Activated T-helper 17 cell treated with anti-CD3 and anti-CD28 coated beads, Interleukin-2, amount 50 U/mL, for 72 hours (primary cell): ENCODE measurements around the gene PTPRN2. TPM values are rescaled to one million over a fixed set of nuclear protein-coding genes. Genes with fewer than 3 reads are reported as not detected.

Source experiments
- ATAC-seq: fragments of 150-1000 bp; cut with Tn5 transposase; replicated peaks from 2 replicates; pipeline ENCODE4 v1.10.0; 2021; ENCODE audit warnings: mild to moderate bottlenecking, moderate library complexity
- H3K27ac Mint-ChIP-seq: one replicate; pipeline ENCODE4 v1.8.0; 2022; ENCODE audit warnings: mixed read lengths
- H3K27me3 Mint-ChIP-seq: one replicate; pipeline ENCODE4 v1.8.0; 2022; ENCODE audit warnings: mixed read lengths
- H3K36me3 Mint-ChIP-seq: one replicate; pipeline ENCODE4 v1.8.0; 2022; ENCODE audit warnings: low read depth, mild to moderate bottlenecking, mixed read lengths
- H3K4me1 Mint-ChIP-seq: one replicate; pipeline ENCODE4 v1.8.0; 2022; ENCODE audit warnings: mixed read lengths
- H3K4me3 Mint-ChIP-seq: one replicate; pipeline ENCODE4 v1.8.0; 2022; ENCODE audit warnings: mild to moderate bottlenecking, mixed read lengths
- H3K9me3 Mint-ChIP-seq: one replicate; pipeline ENCODE4 v1.8.0; 2022; ENCODE audit warnings: mixed read lengths
- total RNA-seq, 2 donors: library from RNA; stranded (reverse); gene quantifications; one replicate each; pipeline ENCODE4 v1.2.3, GENCODE V29; 2022

Gene PTPRN2
- total RNA-seq, 2 donors from 2014 or later = 0.48 to 1.4 TPM

GRCh38 chr7:158499082-158499455 is 88.6 kb downstream of the PTPRN2 start:
- peaks cover 16% of the 10 kb centered on the region for H3K27me3 Mint-ChIP-seq
- no peaks in the 10 kb centered on the region for H3K9me3 Mint-ChIP-seq
- no peak overlapping the region for H3K4me3 Mint-ChIP-seq
- no peak overlapping the region for H3K27ac Mint-ChIP-seq
- no peaks in the 10 kb centered on the region for H3K36me3 Mint-ChIP-seq
- no peak for ATAC-seq
- H3K4me1 Mint-ChIP-seq = peaks cover 4% of the 10 kb centered on the region

GRCh38 chr7:158498443-158499081 is 89.1 kb downstream of the PTPRN2 start:
- Mint-ChIP-seq H3K36me3 (no peaks in the 10 kb centered on the region), H3K27me3 (peaks cover 16% of the 10 kb centered on the region), H3K27ac (no peak overlapping the region), H3K4me3 (no peak overlapping the region), H3K4me1 (peaks cover 8% of the 10 kb centered on the region), H3K9me3 (no peaks in the 10 kb centered on the region)
- ATAC-seq = no peak

GRCh38 chr7:158497627-158498026 is 90.0 kb downstream of the PTPRN2 start:
- Mint-ChIP-seq H3K36me3 (no peaks in the 10 kb centered on the region), H3K4me1 (peaks cover 8% of the 10 kb centered on the region), H3K9me3 (no peaks in the 10 kb centered on the region), H3K27me3 (peaks cover 11% of the 10 kb centered on the region), H3K4me3 (no peak overlapping the region), H3K27ac (no peak overlapping the region)
- ATAC-seq = no peak

- no peaks in the 10 kb centered on the region for H3K9me3 Mint-ChIP-seq
- no peaks in the 10 kb centered on the region for H3K36me3 Mint-ChIP-seq
- H3K27me3 Mint-ChIP-seq = peaks cover 6% of the 10 kb centered on the region
- H3K27ac Mint-ChIP-seq = no peak overlapping the region
- no peak overlapping the region for H3K4me3 Mint-ChIP-seq
- peaks cover 8% of the 10 kb centered on the region for H3K4me1 Mint-ChIP-seq
- peak; percentile 40 for ATAC-seq
Measured at GRCh38 chr7:158495786-158496185, 91.8 kb downstream of the PTPRN2 start.

GRCh38 chr7:158495216-158495615 is 92.4 kb downstream of the PTPRN2 start:
- H3K9me3 Mint-ChIP-seq = no peaks in the 10 kb centered on the region
- H3K4me3 Mint-ChIP-seq = no peak overlapping the region
- H3K36me3 Mint-ChIP-seq = no peaks in the 10 kb centered on the region
- no peak for ATAC-seq
- peaks cover 6% of the 10 kb centered on the region for H3K27me3 Mint-ChIP-seq
- H3K27ac Mint-ChIP-seq = no peak overlapping the region
- peaks cover 8% of the 10 kb centered on the region for H3K4me1 Mint-ChIP-seq

GRCh38 chr7:158494643-158495042 is 93.0 kb downstream of the PTPRN2 start:
- Mint-ChIP-seq H3K27ac (no peak overlapping the region), H3K27me3 (peaks cover 3% of the 10 kb centered on the region), H3K36me3 (no peaks in the 10 kb centered on the region), H3K4me3 (no peak overlapping the region), H3K9me3 (no peaks in the 10 kb centered on the region), H3K4me1 (peaks cover 8% of the 10 kb centered on the region)
- ATAC-seq = no peak

- peak; percentile 83 for ATAC-seq
- H3K36me3 Mint-ChIP-seq = no peaks in the 10 kb centered on the region
- H3K9me3 Mint-ChIP-seq = no peaks in the 10 kb centered on the region
- peaks cover 8% of the 10 kb centered on the region for H3K4me1 Mint-ChIP-seq
- peaks cover 3% of the 10 kb centered on the region for H3K27me3 Mint-ChIP-seq
- no peak overlapping the region for H3K4me3 Mint-ChIP-seq
- H3K27ac Mint-ChIP-seq = no peak overlapping the region
Measured at GRCh38 chr7:158494162-158494586, 93.4 kb downstream of the PTPRN2 start.

- ATAC-seq = no peak
- Mint-ChIP-seq H3K4me3 (no peak overlapping the region), H3K4me1 (peaks cover 8% of the 10 kb centered on the region), H3K36me3 (no peaks in the 10 kb centered on the region), H3K27ac (no peak overlapping the region), H3K27me3 (no peaks in the 10 kb centered on the region), H3K9me3 (no peaks in the 10 kb centered on the region)
Measured at GRCh38 chr7:158492367-158492764, 95.3 kb downstream of the PTPRN2 start.

GRCh38 chr7:158491094-158491493 is 96.5 kb downstream of the PTPRN2 start:
- H3K4me1 Mint-ChIP-seq = peaks cover 8% of the 10 kb centered on the region
- ATAC-seq = no peak
- H3K27me3 Mint-ChIP-seq = no peaks in the 10 kb centered on the region
- H3K27ac Mint-ChIP-seq = no peak overlapping the region
- no peak overlapping the region for H3K4me3 Mint-ChIP-seq
- H3K9me3 Mint-ChIP-seq = no peaks in the 10 kb centered on the region
- H3K36me3 Mint-ChIP-seq = no peaks in the 10 kb centered on the region

GRCh38 chr7:158490171-158490782 is 97.3 kb downstream of the PTPRN2 start:
- Mint-ChIP-seq H3K4me1 (peaks cover 8% of the 10 kb centered on the region), H3K4me3 (no peak overlapping the region), H3K9me3 (no peaks in the 10 kb centered on the region), H3K36me3 (no peaks in the 10 kb centered on the region), H3K27ac (no peak overlapping the region), H3K27me3 (no peaks in the 10 kb centered on the region)
- no peak for ATAC-seq

GRCh38 chr7:158489462-158490155 is 98.0 kb downstream of the PTPRN2 start:
- H3K4me3 Mint-ChIP-seq = no peak overlapping the region
- no peaks in the 10 kb centered on the region for H3K9me3 Mint-ChIP-seq
- H3K4me1 Mint-ChIP-seq = peaks cover 3% of the 10 kb centered on the region
- no peaks in the 10 kb centered on the region for H3K27me3 Mint-ChIP-seq
- H3K36me3 Mint-ChIP-seq = no peaks in the 10 kb centered on the region
- no peak for ATAC-seq
- H3K27ac Mint-ChIP-seq = no peak overlapping the region

- no peaks in the 10 kb centered on the region for H3K36me3 Mint-ChIP-seq
- no peak overlapping the region for H3K4me3 Mint-ChIP-seq
- H3K4me1 Mint-ChIP-seq = no peaks in the 10 kb centered on the region
- H3K9me3 Mint-ChIP-seq = no peaks in the 10 kb centered on the region
- H3K27me3 Mint-ChIP-seq = no peaks in the 10 kb centered on the region
- H3K27ac Mint-ChIP-seq = no peak overlapping the region
- ATAC-seq = no peak
Measured at GRCh38 chr7:158488181-158488971, 99.2 kb downstream of the PTPRN2 start.

- Mint-ChIP-seq H3K36me3 (no peaks in the 10 kb centered on the region), H3K27ac (no peak overlapping the region), H3K9me3 (no peaks in the 10 kb centered on the region), H3K4me3 (no peak overlapping the region), H3K27me3 (no peaks in the 10 kb centered on the region), H3K4me1 (no peaks in the 10 kb centered on the region)
- no peak for ATAC-seq
Measured at GRCh38 chr7:158487631-158488151, 99.9 kb downstream of the PTPRN2 start.

- no peaks in the 10 kb centered on the region for H3K4me1 Mint-ChIP-seq
- ATAC-seq = no peak
- no peak overlapping the region for H3K27ac Mint-ChIP-seq
- H3K9me3 Mint-ChIP-seq = no peaks in the 10 kb centered on the region
- no peaks in the 10 kb centered on the region for H3K36me3 Mint-ChIP-seq
- no peak overlapping the region for H3K4me3 Mint-ChIP-seq
- no peaks in the 10 kb centered on the region for H3K27me3 Mint-ChIP-seq
Measured at GRCh38 chr7:158486919-158487318, 100.7 kb downstream of the PTPRN2 start.
